Posterior vena cava (tissue), 2 donors: ENCODE measurements around the gene MEIS1. TPM values are rescaled to one million over a fixed set of nuclear protein-coding genes. Genes with fewer than 3 reads are reported as not detected.
"Not testable (repeated sequence)": the region's sequence is repeated elsewhere in the genome, so short reads cannot be mapped to it uniquely, and the experiment has no call there.

Experiments
- DNase-seq: peaks from one replicate; pipeline ENCODE4 v3.0.0-alpha.2; 2020; ENCODE audit warnings: low spot score
- intact Hi-C, 2 donors: fragments of 100-400 bp; cut with DNase I; formaldehyde crosslinking; loops; one replicate each; pipeline versions ENCODE4 v1.14.1 to v1.14.2; 2022 to 2023
- total RNA-seq, 2 donors: library from RNA; stranded (reverse); fragmentation: NEBNext Ultra II Directional; extraction: Animal tissue kit (Norgen Biotek cat#: 25700); gene quantifications; one replicate each; pipeline ENCODE4 v1.2.1, GENCODE V29; 2021
- donor health status: DM: yes; HTN: yes; CAD: no.
- donor health status: DM: yes; HTN: yes; CAD: no.

MEIS1 gene
- total RNA-seq, 2 donors from 2014 or later, result 63.4 to 96.9 TPM

GRCh38 chr2:66485252-66485651, 50.3 kb downstream of the MEIS1 start:
- intact Hi-C loops, DNase-seq: not testable (repeated sequence)

DNA sequence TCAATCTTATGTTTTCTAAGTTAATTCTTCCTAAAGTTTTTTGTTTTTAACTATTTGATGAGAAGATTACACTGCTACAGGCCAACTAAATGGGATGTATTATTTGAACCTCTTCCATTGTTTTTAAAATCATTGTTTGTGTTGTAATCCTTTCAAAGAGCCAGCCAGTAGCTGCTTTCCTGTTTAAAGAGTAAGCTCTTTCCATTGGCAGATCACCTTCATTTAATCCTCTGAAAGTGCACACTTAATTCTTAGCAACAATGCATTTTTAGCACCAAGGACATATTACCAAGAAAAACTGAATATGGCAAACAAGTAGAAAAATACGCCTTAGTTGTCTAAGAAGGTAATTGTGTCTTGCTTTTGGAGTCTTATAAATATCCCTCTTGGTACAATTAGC, 54.0 kb downstream of the MEIS1 start:
- intact Hi-C loops, result no loop called here
- no peak for DNase-seq

DNA sequence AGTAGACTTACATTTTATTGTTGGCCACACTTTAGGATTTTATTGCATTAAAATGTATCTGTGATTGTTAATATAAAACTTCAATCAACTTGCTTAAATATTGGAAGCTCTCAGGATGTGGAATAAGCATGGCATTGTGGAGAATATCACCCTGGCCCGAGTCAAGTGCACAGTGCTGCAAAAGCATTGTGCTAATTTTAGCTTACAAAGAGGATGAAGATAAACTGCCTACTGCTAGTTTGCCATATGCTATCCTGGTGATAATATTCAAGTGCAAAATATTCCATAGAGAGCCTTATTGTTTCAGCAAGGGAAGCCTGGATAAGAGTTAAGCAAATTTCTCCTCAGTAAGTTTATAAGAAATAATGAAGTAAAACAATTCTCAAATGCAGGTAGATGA, 54.5 kb downstream of the MEIS1 start:
- intact Hi-C loops, result no loop called here
- no peak for DNase-seq

DNA sequence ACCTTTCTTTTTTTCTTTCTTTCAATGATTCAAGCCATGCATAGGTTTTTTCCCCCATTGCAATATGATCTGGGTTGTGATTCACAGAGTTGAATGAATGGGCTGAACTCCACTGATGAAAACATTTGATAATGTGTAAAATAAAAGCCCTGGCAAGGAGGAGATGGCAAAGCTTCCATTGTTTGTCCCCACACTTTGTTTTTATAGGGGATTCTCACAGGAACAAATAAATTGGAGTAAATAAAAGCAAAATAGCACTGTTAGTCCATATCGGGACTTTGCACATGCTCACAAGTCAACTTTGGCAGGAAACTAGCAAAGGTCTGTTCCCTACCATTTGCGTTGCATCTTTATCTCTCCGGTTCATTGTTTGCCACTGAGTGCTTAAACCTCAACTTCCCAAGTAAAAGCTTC, 55.7 kb downstream of the MEIS1 start:
- no peak for DNase-seq
- intact Hi-C loops, result no loop called here

DNA sequence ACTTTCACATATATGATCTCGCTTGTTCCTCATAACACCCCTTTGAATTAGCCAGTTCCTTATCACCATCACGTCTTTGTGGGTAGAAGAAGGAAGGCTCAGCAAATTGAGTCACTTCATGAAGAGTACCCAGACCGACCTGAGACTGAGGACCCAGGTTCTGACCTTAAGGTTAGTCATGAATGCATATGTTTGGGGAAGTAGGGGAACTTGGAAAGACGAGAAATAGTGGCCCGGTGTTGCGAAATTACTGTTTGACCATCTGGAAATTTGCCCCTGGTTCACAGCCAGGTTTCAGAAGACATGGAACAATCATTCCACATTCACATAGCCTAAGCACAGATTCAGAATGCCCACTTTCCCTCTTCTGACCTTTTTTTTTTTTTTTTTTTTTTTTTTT, 59.8 kb downstream of the MEIS1 start:
- intact Hi-C loops, result no loop called here
- DNase-seq, result no peak

DNA sequence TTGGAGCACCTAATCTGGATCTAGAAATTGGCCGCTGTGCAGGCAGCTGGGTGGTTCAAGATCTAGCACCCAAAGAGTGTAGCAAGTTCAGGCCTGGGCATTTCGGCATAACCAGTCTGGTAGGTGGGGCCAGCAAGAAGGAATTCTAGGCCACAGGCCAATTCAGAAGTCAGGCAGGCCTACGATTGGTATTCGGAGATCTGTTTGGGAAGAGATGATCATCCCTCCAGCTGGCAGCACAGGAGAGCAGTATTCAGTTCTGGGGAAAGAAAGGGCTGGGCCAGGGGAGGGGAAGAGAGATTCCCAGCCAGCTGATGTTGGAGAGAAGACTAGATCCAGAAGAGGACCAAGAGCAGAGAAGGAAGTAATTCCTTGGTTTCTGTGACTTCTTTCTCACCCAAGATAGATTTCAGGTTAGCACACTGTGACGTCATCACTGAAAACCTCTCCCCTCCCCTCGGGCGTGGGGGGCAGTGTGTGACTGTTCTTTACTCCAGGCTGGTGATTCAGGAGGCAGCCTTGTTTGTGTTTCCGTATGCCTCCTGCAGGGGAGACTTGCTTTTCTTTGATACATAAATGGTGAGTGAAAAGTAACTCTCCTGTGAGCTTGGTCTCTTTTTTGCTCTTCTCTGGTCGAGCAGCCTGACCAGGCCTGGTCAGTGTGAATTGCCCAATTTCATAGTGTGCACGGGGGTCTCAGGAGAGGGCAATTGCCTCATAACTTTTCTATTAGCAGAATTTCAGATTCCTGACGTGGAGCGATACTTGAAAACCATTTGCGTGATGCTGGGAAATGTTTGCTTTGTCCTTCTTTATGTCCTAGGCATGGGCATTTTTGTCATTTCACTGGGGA, 61.1 kb downstream of the MEIS1 start:
- intact Hi-C loops, result no loop called here
- peak; percentile 84 for DNase-seq

DNA sequence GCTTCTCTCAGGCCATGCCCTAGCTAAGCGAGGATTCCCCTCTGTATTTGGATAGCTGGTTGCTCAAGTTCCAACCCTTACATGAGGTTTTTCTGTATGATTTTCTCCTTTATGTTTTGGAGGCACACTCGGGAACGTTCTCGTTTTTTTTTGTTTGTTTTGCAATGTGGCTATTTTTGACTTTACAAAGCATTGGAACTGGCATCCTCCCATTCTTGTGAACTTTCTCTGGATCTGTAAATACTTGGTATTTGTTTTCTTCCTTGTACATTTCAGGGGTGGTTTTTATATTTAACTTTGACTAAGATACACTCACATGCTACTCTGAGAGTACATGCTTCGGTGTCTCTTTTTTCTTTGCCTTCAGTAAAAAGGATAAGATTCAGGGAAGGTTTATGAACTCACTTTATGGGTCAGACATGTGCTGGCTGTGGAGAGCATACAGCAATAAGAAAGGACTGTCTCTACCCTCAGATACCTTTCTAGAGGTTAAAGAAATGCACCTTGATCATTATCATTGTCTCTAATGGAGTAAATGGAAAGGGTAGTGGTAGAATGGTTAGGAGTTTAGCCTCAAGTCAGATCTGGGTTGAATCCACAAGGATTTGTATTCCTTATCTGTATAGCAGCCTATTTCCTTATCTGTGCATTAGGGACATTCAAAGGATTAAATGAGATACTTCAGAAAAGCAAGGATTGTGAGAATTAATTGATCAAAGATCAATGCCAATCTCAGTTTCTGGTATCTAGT, 61.9 kb downstream of the MEIS1 start:
- DNase-seq, result no peak
- intact Hi-C loops, result no loop called here

GRCh38 chr2:66497431-66498288, 62.7 kb downstream of the MEIS1 start:
- DNase-seq, result no peak
- intact Hi-C loops, result no loop called here

- intact Hi-C loops, result no loop called here
- no peak for DNase-seq
Observed at GRCh38 chr2:66498289-66498975, 63.5 kb downstream of the MEIS1 start.

GRCh38 chr2:66501267-66501666, 66.3 kb downstream of the MEIS1 start:
- intact Hi-C loops, result no loop called here
- DNase-seq, result no peak

DNA sequence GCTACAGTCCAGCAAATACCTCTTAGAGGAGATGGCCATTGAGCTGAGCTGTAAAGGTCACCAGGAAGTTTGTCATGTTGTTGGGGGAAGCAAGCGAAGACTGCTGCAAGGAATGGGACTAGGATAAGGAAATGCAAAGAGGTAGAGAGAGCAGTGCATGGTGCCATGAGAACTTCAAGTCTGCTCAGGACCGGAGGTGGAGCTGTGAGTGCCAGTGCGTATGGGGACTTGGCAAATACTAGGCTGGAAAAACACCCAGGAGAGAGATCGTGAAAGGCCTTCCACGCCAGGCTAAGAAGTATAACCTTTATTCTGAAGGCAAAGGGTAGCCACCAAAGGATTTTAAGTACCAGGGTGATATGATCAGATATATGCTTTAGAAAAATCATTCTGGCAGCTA, 71.3 kb downstream of the MEIS1 start:
- intact Hi-C loops, result no loop called here

DNA sequence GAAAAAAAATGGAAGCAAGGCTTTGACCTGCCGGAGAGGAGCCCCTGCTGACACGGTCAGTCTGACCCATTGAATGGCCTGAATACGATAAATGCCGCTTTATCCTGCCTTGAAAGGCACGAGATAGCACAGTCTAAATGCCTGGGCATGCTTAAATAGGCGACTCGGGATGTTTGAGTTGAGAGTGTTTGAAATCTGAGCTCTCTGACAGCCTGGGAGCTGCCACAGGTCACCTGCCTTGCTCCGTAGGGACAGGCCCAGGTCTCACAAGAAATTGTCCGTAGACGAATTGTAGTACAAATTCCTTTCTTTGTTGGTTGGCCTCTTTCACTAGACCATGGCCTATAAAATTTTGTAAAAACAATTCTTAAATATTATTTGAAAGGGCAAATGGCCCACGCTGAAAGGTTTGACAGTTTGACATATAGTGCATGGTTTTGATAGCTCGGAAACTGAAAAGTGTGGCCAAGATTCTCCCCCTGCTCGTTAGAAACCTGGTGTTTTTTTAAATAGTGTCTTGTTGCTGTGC, 72.8 kb downstream of the MEIS1 start:
- intact Hi-C loops, result no loop called here
- no peak for DNase-seq

More for the DNA sequence above, 71.3 kb downstream of the MEIS1 start:
- no peak for DNase-seq

- intact Hi-C loops, result no loop called here
- DNase-seq, result no peak
Observed at GRCh38 chr2:66508484-66509071, 73.7 kb downstream of the MEIS1 start.

GRCh38 chr2:66509326-66509811, 74.4 kb downstream of the MEIS1 start:
- DNase-seq, result no peak
- intact Hi-C loops, result no loop called here

GRCh38 chr2:66512626-66513025, 77.7 kb downstream of the MEIS1 start:
- intact Hi-C loops, result no loop called here
- DNase-seq, result no peak

- intact Hi-C loops, result no loop called here
- DNase-seq, result no peak
Observed at GRCh38 chr2:66515743-66516142, 80.8 kb downstream of the MEIS1 start.

- intact Hi-C loops, result no loop called here
- no peak for DNase-seq
Observed at GRCh38 chr2:66516499-66516898, 81.6 kb downstream of the MEIS1 start.

- intact Hi-C loops, result no loop called here
- no peak for DNase-seq
Observed at GRCh38 chr2:66517772-66518171, 82.8 kb downstream of the MEIS1 start.
